B cell (primary cell): ENCODE measurements around the gene PRPF31. TPM values are rescaled to one million over a fixed set of nuclear protein-coding genes. Genes with fewer than 3 reads are reported as not detected.

Experiments used
- ATAC-seq: fragments of 200-7000 bp; cut with Tn5 transposase; one replicate; pipeline ENCODE4 v1.10.0; 2021; ENCODE audit warnings: low read depth, mild to moderate bottlenecking, moderate number of reproducible peaks, moderate library complexity
- CTCF ChIA-PET: fragments of 350-600 bp; sonication (Branson Sonifier 250); formaldehyde crosslinking; loops from one replicate; lab custom pipeline; 2021; ENCODE audit warnings: antibody characterized with exemption, inconsistent platforms; lab: Charles Lee
- POLR2A ChIA-PET: fragments of 350-600 bp; sonication (Branson Sonifier 250); formaldehyde crosslinking; loops from one replicate; lab custom pipeline; 2021; ENCODE audit warnings: antibody characterized with exemption; lab: Charles Lee
- DNase-seq: peaks from one replicate; pipeline ENCODE4 v3.0.0; 2013
- H2AFZ ChIP-seq: 2 replicates; pipeline ENCODE4 v1.6.1; 2012; ENCODE audit warnings: mild to moderate bottlenecking, low read depth, low read length; ENCODE audit not compliant: insufficient read depth, poor library complexity, severe bottlenecking
- H3K27ac ChIP-seq, 2 donors: 1 replicate in 1 of 2; 2 replicates in 1 of 2; pipeline ENCODE4 v1.5.1; 2012 to 2013; ENCODE audit warnings: low read length in 2 of 2, mild to moderate bottlenecking in 2 of 2, moderate library complexity in 1 of 2
- H3K27me3 ChIP-seq, 4 experiments: fragments of 200-600 bp in 1 of 4; sonication (generic) in 1 of 4; replicated peaks in 1 of 4; 1 replicate in 2 of 4; 2 replicates in 2 of 4; pipeline versions ENCODE4 v1.6.1 to v1.7.0; 2013 to 2016; ENCODE audit warnings: low read length in 3 of 4, mild to moderate bottlenecking in 2 of 4, mixed read lengths in 1 of 4, moderate library complexity in 1 of 4; ENCODE audit not compliant: insufficient read depth in 4 of 4, control insufficient read depth in 3 of 4; ENCODE audit errors: control extremely low read depth in 1 of 4
- H3K36me3 ChIP-seq, 2 experiments: replicated peaks in 1 of 2; 1 replicate in 1 of 2; 2 replicates in 1 of 2; pipeline versions ENCODE4 v1.6.1 to v1.7.1; 2013; ENCODE audit warnings: low read length in 1 of 2; ENCODE audit not compliant: insufficient read depth in 2 of 2, control insufficient read depth in 1 of 2; ENCODE audit errors: control extremely low read depth in 1 of 2, extremely low read depth in 1 of 2
- H3K4me1 ChIP-seq, 2 donors: fragments of 200-600 bp in 1 of 2; sonication (generic) in 1 of 2; 1 replicate in 1 of 2; 2 replicates in 1 of 2; pipeline versions ENCODE4 v1.5.1 to v1.6.1; 2013 to 2017; ENCODE audit warnings: low read length in 2 of 2; ENCODE audit not compliant: control insufficient read depth in 2 of 2, insufficient read depth in 2 of 2
- H3K4me2 ChIP-seq: replicated peaks from 2 replicates; pipeline ENCODE3; 2012; ENCODE audit warnings: mild to moderate bottlenecking, low read depth, low read length; ENCODE audit not compliant: poor library complexity, severe bottlenecking
- H3K4me3 ChIP-seq, 5 experiments: fragments of 200-600 bp in 1 of 5; sonication (generic) in 1 of 5; 1 replicate in 3 of 5; 2 replicates in 2 of 5; pipeline versions ENCODE4 v1.5.1 to v1.7.0; 2011 to 2016; ENCODE audit warnings: low read length in 4 of 5, mild to moderate bottlenecking in 4 of 5, low read depth in 2 of 5, control low read depth in 1 of 5, moderate library complexity in 1 of 5; ENCODE audit not compliant: insufficient read depth in 1 of 5; ENCODE audit errors: control extremely low read depth in 1 of 5, extremely low read depth in 1 of 5
- H3K79me2 ChIP-seq: fragments of 200-600 bp; sonication (generic); one replicate; pipeline ENCODE4 v1.6.0; 2016; ENCODE audit warnings: low read length; ENCODE audit not compliant: control insufficient read depth, insufficient read depth
- H3K9ac ChIP-seq: fragments of 200-600 bp; sonication (generic); 2 replicates; pipeline ENCODE4 v1.6.1; 2017; ENCODE audit warnings: mild to moderate bottlenecking, low read length, moderate library complexity
- H3K9me3 ChIP-seq, 3 donors: one replicate each; pipeline versions ENCODE4 v1.6.1 to v1.7.1; 2013; ENCODE audit warnings: low read length in 2 of 3; ENCODE audit not compliant: control insufficient read depth in 2 of 3, insufficient read depth in 1 of 3; ENCODE audit errors: control extremely low read depth in 1 of 3
- H4K20me1 ChIP-seq: 2 replicates; pipeline ENCODE4 v1.6.0; 2012; ENCODE audit warnings: mild to moderate bottlenecking, low read length; ENCODE audit not compliant: insufficient read depth, control insufficient read depth, poor library complexity, severe bottlenecking
- H3K27ac Mint-ChIP-seq: one replicate; pipeline ENCODE4 v1.8.0; 2021; ENCODE audit warnings: mixed read lengths
- H3K27me3 Mint-ChIP-seq: one replicate; pipeline ENCODE4 v1.8.0; 2021; ENCODE audit warnings: mixed read lengths
- H3K4me1 Mint-ChIP-seq: one replicate; pipeline ENCODE4 v1.8.0; 2021; ENCODE audit warnings: mixed read lengths
- H3K4me3 Mint-ChIP-seq: one replicate; pipeline ENCODE4 v1.8.0; 2021; ENCODE audit warnings: mixed read lengths
- H3K9me3 Mint-ChIP-seq: one replicate; pipeline ENCODE4 v1.8.0; 2022; ENCODE audit warnings: mixed read lengths; ENCODE audit not compliant: insufficient read depth
- EZH2 ChIP-seq: IDR thresholded peaks from 2 replicates; pipeline ENCODE4 v1.6.1; 2012; ENCODE audit warnings: borderline replicate concordance, low read depth, mild to moderate bottlenecking, moderate library complexity, low read length; ENCODE audit not compliant: insufficient read depth, poor library complexity, severe bottlenecking
- WGBS: methylation state at CpG from one replicate; pipeline ENCODE4 v1.1.5; 2013; ENCODE audit warnings: missing lambda C conversion rate; ENCODE audit not compliant: insufficient coverage; 5-methylcytosine and 5-hydroxymethylcytosine counted together
- intact Hi-C: fragments of 100-400 bp; cut with micrococcal nuclease; formaldehyde crosslinking; loops from one replicate; pipeline ENCODE4 v1.10.0; 2022
- polyA plus RNA-seq: library from polyadenylated mRNA; depleted of rRNA; stranded (reverse); fragments of >200 nt; gene quantifications from 2 replicates; pipeline ENCODE4 v1.2.3, GENCODE V29; 2012
- total RNA-seq, 2 donors: library from RNA; stranded (reverse); fragments of 120-200 nt in 1 of 2; gene quantifications; 1 replicate in 1 of 2; 2 replicates in 1 of 2; pipeline versions ENCODE4 v1.2.3 to v1.2.4, GENCODE V29; 2013 to 2022
- TF ChIP-seq, protein P1 (sequence below): fragments of 200-600 bp; IDR thresholded peaks from one replicate; pipeline ENCODE4 v1.8.0; 2022; ENCODE audit warnings: antibody characterized with exemption, mild to moderate bottlenecking

Gene PRPF31
- total and polyA plus RNA-seq, 2 donors (not counting 1 experiment from before 2014, with no cell fraction given), result 61.2 to 66.2 TPM

DNA sequence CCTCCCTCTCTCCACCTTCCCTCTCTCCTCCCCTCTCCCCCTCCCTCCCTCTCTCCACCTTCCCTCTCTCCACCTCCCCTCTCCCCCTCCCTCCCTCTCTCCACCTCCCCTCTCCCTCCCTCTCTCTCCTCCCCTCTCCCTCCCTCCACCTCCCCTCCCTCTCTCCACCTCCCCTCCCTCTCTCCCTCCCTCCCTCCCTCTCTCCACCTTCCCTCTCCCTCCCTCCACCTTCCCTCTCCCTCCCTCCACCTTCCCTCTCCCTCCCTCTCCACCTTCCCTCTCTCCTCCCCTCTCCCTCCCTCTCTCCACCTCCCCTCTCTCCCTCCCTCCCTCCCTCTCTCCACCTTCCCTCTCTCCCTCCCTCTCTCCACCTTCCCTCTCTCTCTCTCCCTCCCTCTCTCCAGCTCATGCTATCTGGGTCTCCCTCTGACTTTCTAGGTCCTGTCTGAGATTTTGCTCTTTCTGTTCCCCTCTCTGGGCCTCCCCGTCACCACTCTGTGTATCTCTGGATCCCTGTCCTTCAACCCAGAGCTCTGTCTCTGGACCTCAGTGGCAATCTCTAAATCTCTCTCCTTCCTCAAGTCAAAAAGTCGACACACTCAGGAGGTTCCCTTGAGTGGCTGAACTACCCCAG, 18.5 kb downstream of the PRPF31 start:
- H3K4me1 Mint-ChIP-seq, result peaks cover 22% of the 10 kb centered on the region
- Histone ChIP-seq H4K20me1 (peaks cover 12% of the 10 kb centered on the region), H2AFZ (no peak overlapping the region), H3K4me3 (no peak overlapping the region), H3K4me1 (peaks cover 15 to 20% of the 10 kb centered on the region in 2 donors), H3K9ac (no peak overlapping the region), H3K36me3 (peaks cover 1 to 11% of the 10 kb centered on the region in 2 experiments), H3K27ac (no peak overlapping the region), H3K79me2 (peaks cover 15% of the 10 kb centered on the region), H3K27me3 (peaks cover 0 to 13% (median 2%) of the 10 kb centered on the region in 4 experiments), H3K4me2 (no peak overlapping the region), H3K9me3 (no peaks in the 10 kb centered on the region)
- DNase-seq, result no peak
- WGBS, result 88% methylated on average over 2 of the region's 2 CpGs
- ChIA-PET POLR2A (no interaction called here), CTCF (no interaction called here)
- H3K27me3 Mint-ChIP-seq, result peaks cover 4% of the 10 kb centered on the region
- H3K27ac Mint-ChIP-seq, result no peak overlapping the region
- intact Hi-C loops, result no loop called here
- no peak for TF ChIP-seq EZH2
- TF ChIP-seq, protein P1, sequence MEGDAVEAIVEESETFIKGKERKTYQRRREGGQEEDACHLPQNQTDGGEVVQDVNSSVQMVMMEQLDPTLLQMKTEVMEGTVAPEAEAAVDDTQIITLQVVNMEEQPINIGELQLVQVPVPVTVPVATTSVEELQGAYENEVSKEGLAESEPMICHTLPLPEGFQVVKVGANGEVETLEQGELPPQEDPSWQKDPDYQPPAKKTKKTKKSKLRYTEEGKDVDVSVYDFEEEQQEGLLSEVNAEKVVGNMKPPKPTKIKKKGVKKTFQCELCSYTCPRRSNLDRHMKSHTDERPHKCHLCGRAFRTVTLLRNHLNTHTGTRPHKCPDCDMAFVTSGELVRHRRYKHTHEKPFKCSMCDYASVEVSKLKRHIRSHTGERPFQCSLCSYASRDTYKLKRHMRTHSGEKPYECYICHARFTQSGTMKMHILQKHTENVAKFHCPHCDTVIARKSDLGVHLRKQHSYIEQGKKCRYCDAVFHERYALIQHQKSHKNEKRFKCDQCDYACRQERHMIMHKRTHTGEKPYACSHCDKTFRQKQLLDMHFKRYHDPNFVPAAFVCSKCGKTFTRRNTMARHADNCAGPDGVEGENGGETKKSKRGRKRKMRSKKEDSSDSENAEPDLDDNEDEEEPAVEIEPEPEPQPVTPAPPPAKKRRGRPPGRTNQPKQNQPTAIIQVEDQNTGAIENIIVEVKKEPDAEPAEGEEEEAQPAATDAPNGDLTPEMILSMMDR, result no peak
- H3K9me3 Mint-ChIP-seq, result no peaks in the 10 kb centered on the region
- ATAC-seq, result no peak
- H3K4me3 Mint-ChIP-seq, result no peak overlapping the region
